ENCODE results near the gene KLHDC7B.

DNA sequence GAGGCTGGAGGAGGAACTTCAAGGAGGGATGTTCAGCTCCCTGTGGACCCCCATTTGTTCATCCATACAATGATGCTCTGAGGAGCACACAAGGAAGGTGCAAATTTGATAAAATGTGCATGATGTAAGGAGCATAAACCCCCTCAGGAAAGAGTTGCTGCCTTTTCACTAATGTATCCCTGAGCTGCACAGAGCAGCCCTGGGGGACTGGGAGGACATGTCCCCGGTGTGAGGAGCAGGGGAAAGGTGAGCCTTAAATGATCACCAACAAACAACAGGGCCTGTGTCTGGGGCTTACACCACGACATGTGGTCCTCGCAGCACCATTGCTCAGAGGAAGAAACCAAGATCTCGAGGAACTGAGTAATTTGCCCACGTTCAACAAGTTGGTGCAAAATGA lies 51.4 kb downstream of the KLHDC7B start:
- no peak for TF ChIP-seq POLR2A (IDR thresholded peaks at IDR 0.05; ENCODE audit: low read depth, low read length)
- no peak for TF ChIP-seq SPI1 (IDR thresholded peaks at IDR 0.05; ENCODE audit: low read depth, low read length)
